GM21825 (cell line): ENCODE results near the gene MED15.
A peak's percentile ranks its signal among the peaks of the same experiment; 100 is the strongest.
"Not testable (repeated sequence)": the region's sequence is repeated elsewhere in the genome, so short reads cannot be mapped to it uniquely, and the experiment has no call there.

Source experiments
- ATAC-seq: cut with Tn5 transposase; IDR thresholded peaks from one replicate; pipeline ENCODE4 v1.9.1; 2021; ENCODE audit warnings: mild to moderate bottlenecking, moderate library complexity; ENCODE audit not compliant: unreplicated experiment

MED15 gene

GRCh38 chr22:20594486-20594885, 87.1 kb downstream of the MED15 start:
- not testable (repeated sequence) for ATAC-seq

GRCh38 chr22:20595461-20595860, 88.1 kb downstream of the MED15 start:
- ATAC-seq, result no peak

GRCh38 chr22:20599117-20599516, 91.7 kb downstream of the MED15 start:
- ATAC-seq, result no peak

- no peak for ATAC-seq
Measured at GRCh38 chr22:20600137-20600673, 92.8 kb downstream of the MED15 start.

- ATAC-seq, result no peak
Measured at GRCh38 chr22:20601308-20601707, 93.9 kb downstream of the MED15 start.

GRCh38 chr22:20602609-20603164, 95.3 kb downstream of the MED15 start:
- no peak for ATAC-seq

GRCh38 chr22:20604092-20604747, 96.8 kb downstream of the MED15 start:
- no peak for ATAC-seq

GRCh38 chr22:20604776-20605221, 97.4 kb downstream of the MED15 start:
- ATAC-seq, result no peak

- ATAC-seq, result no peak
Measured at GRCh38 chr22:20605328-20605727, 97.9 kb downstream of the MED15 start.

- ATAC-seq, result peak; percentile 51
Measured at GRCh38 chr22:20606041-20606783, 98.8 kb downstream of the MED15 start.

GRCh38 chr22:20606784-20607128, 99.3 kb downstream of the MED15 start:
- no peak for ATAC-seq

GRCh38 chr22:20607157-20607907, 99.9 kb downstream of the MED15 start:
- ATAC-seq, result no peak

GRCh38 chr22:20610243-20610686, 102.9 kb downstream of the MED15 start:
- no peak for ATAC-seq

- no peak for ATAC-seq
Measured at GRCh38 chr22:20610757-20611156, 103.3 kb downstream of the MED15 start.

GRCh38 chr22:20611418-20611817, 104.0 kb downstream of the MED15 start:
- no peak for ATAC-seq

- no peak for ATAC-seq
Measured at GRCh38 chr22:20613301-20613700, 105.9 kb downstream of the MED15 start.

- ATAC-seq, result no peak
Measured at GRCh38 chr22:20615021-20615420, 107.6 kb downstream of the MED15 start.

GRCh38 chr22:20615533-20616450, 108.4 kb downstream of the MED15 start:
- ATAC-seq, result no peak

- no peak for ATAC-seq
Measured at GRCh38 chr22:20616451-20617043, 109.1 kb downstream of the MED15 start.

- ATAC-seq, result no peak
Measured at GRCh38 chr22:20618488-20618887, 111.1 kb downstream of the MED15 start.
